Body of pancreas (tissue), 4 donors: Measurements from ENCODE around the gene PIP4P1. TPM values are rescaled to one million over a fixed set of nuclear protein-coding genes. Genes with fewer than 3 reads are reported as not detected.

ENCODE experiments used
- ATAC-seq: fragments of 150-250 bp; one replicate; pipeline ENCODE4 v1.9.1; 2016
- DNase-seq, 4 donors: peaks; one replicate each; pipeline ENCODE4 v3.0.0-alpha.2; 2019
- H3K27ac ChIP-seq, 4 donors: fragments of 200-600 bp; sonication (generic); 1 replicate in 3 of 4; 2 replicates in 1 of 4; pipeline versions ENCODE4 v1.5.1 to v1.6.1; 2016 to 2019; ENCODE audit warnings: mild to moderate bottlenecking in 1 of 4, mixed read lengths in 1 of 4, moderate library complexity in 1 of 4
- H3K27me3 ChIP-seq, 2 donors: fragments of 200-600 bp; sonication (generic); one replicate each; pipeline ENCODE4 v1.6.0; 2016; ENCODE audit warnings: mild to moderate bottlenecking in 1 of 2
- H3K36me3 ChIP-seq, 2 donors: fragments of 200-600 bp; sonication (generic); replicated peaks in 1 of 2; 2 replicates each; pipeline ENCODE4 v1.5.1; 2016; ENCODE audit warnings: low read depth in 2 of 2; ENCODE audit not compliant: insufficient read depth in 1 of 2
- H3K4me1 ChIP-seq: fragments of 200-600 bp; sonication (generic); one replicate; pipeline ENCODE4 v1.6.0; 2016
- H3K4me3 ChIP-seq, 2 donors: fragments of 200-600 bp; sonication (generic); 1 replicate in 1 of 2; 2 replicates in 1 of 2; pipeline ENCODE4 v1.5.1; 2016 to 2019
- H3K9me3 ChIP-seq, 3 donors: fragments of 200-600 bp; sonication (generic); 1 replicate in 2 of 3; 2 replicates in 1 of 3; pipeline ENCODE4 v1.5.1; 2016
- POLR2A ChIP-seq, 3 donors: fragments of 450-650 bp; IDR thresholded peaks; one replicate each; pipeline ENCODE4 v1.6.1; 2016; ENCODE audit warnings: antibody characterized with exemption in 3 of 3, mild to moderate bottlenecking in 2 of 3
- WGBS, 2 donors: methylation state at CpG; one replicate each; pipeline ENCODE4 v1.1.5; 2017; 5-methylcytosine and 5-hydroxymethylcytosine counted together
- intact Hi-C: fragments of 100-400 bp; cut with DNase I; formaldehyde crosslinking; loops from one replicate; pipeline ENCODE4 v1.15.1; 2023
- small RNA-seq: library from RNA; depleted of rRNA; stranded (forward); fragments of <200 nt; gene quantifications from one replicate; pipeline ENCODE3, GENCODE V24; 2016
- total RNA-seq, 2 donors: library from RNA; depleted of rRNA; stranded (reverse); fragments of >200 nt; gene quantifications; one replicate each; pipeline ENCODE4 v1.1.0, GENCODE V29; 2016
- TF ChIP-seq, protein P1 (sequence below), 7 experiments: fragments of 450-650 bp in 4 of 7; fragments of 200-600 bp in 3 of 7; sonication (generic) in 3 of 7; IDR thresholded peaks; one replicate each; pipeline ENCODE4 v1.5.1; 2016 to 2019; ENCODE audit warnings: antibody characterized with exemption in 7 of 7

PIP4P1 gene
- total RNA-seq, 2 donors from 2014 or later, result 12.2 to 12.5 TPM

- Histone ChIP-seq H3K9me3 (no peaks in the 10 kb centered on the region), H3K27ac (peak overlapping the region in 2 of 4 donors; percentile 95 to 96), H3K4me1 (peaks cover 26% of the 10 kb centered on the region), H3K27me3 (no peaks in the 10 kb centered on the region), H3K4me3 (peak overlapping the region in 1 of 2 donors; percentile 87), H3K36me3 (peaks cover 0 to 9% of the 10 kb centered on the region in 2 donors)
- no peak for TF ChIP-seq POLR2A (IDR thresholded peaks at IDR 0.05)
- TF ChIP-seq, protein P1, sequence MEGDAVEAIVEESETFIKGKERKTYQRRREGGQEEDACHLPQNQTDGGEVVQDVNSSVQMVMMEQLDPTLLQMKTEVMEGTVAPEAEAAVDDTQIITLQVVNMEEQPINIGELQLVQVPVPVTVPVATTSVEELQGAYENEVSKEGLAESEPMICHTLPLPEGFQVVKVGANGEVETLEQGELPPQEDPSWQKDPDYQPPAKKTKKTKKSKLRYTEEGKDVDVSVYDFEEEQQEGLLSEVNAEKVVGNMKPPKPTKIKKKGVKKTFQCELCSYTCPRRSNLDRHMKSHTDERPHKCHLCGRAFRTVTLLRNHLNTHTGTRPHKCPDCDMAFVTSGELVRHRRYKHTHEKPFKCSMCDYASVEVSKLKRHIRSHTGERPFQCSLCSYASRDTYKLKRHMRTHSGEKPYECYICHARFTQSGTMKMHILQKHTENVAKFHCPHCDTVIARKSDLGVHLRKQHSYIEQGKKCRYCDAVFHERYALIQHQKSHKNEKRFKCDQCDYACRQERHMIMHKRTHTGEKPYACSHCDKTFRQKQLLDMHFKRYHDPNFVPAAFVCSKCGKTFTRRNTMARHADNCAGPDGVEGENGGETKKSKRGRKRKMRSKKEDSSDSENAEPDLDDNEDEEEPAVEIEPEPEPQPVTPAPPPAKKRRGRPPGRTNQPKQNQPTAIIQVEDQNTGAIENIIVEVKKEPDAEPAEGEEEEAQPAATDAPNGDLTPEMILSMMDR (IDR thresholded peaks at IDR 0.05), result no peak
- 3 to 4% methylated on average over 7 of the region's 7 CpGs for WGBS, 2 donors
- DNase-seq (no peak), ATAC-seq (no peak)
- intact Hi-C loops, result no loop called here
These were observed 48.8 kb downstream of the PIP4P1 start for GRCh38 chr14:20412411-20412810.

DNA sequence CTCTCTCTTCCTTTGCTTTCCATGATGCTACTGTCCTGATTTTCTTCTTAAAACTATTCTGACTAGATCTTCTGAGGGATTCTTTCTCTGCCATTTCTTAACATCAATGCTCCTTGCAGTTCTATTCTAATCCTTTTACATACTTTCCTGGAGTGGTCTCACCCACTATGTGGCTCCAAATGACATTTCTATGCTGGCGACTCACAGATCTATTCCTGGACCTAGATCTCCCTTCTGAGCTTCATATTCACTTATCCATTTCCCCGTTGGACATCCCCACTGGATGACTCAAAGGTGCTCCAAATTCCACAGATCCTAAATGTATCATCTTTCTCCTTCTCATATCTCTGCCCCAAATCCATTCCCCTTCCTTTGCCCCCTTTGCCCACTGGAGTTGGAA lies 52.0 kb downstream of the PIP4P1 start:
- no peak for ATAC-seq
- Histone ChIP-seq H3K36me3 (peaks cover 0 to 22% of the 10 kb centered on the region in 2 donors), H3K9me3 (no peaks in the 10 kb centered on the region), H3K27ac (no peak overlapping the region), H3K4me1 (peaks cover 16% of the 10 kb centered on the region), H3K27me3 (no peaks in the 10 kb centered on the region), H3K4me3 (no peak overlapping the region)
- WGBS, 2 donors, result 82 to 89% methylated on average over 2 of the region's 2 CpGs
- TF ChIP-seq, protein P1 (IDR thresholded peaks at IDR 0.05), result no peak
- no peak for TF ChIP-seq POLR2A (IDR thresholded peaks at IDR 0.05)
- intact Hi-C loops, result no loop called here
- no peak for DNase-seq

Small RNAs within 50 kb of the gene (small RNA-seq; reads per million reads assigned to genes)
- 0.52 reads per million, percentile 4 among the genes with 10 or more reads in this experiment for gene RNA5SP382

Other genes starting within 250 kb of the PIP4P1 start
- gene OR11H6, start 237.7 kb downstream of the PIP4P1 start, total RNA-seq, result not detected
- not detected for gene OR11H7, start 232.5 kb downstream of the PIP4P1 start, total RNA-seq
- gene OR11H4, start 222.1 kb downstream of the PIP4P1 start, total RNA-seq, result not detected
- gene TTC5, start 155.5 kb downstream of the PIP4P1 start, total RNA-seq, result 10 to 100 TPM; 12.5 to 16.6 TPM
- 10 to 100 TPM; 17.1 to 66.9 TPM for gene CCNB1IP1, start 128.2 kb downstream of the PIP4P1 start, total RNA-seq
- gene PARP2, start 117.8 kb downstream of the PIP4P1 start, total RNA-seq, result 10 to 100 TPM in 1 of 2 donors, 1 to 10 TPM in 1; 5.6 to 11.7 TPM
- gene TEP1, start 47.9 kb downstream of the PIP4P1 start, total RNA-seq, result 10 to 100 TPM; 32.3 to 35.3 TPM
- under 1 TPM in 1 of 2 donors, not detected in 1; 0.26 TPM for gene KLHL33, start 25.3 kb downstream of the PIP4P1 start, total RNA-seq
- 10 to 100 TPM; 36.1 to 53.4 TPM for gene OSGEP, start 6.6 kb downstream of the PIP4P1 start, total RNA-seq
- gene APEX1, start 6.2 kb downstream of the PIP4P1 start, total RNA-seq, result 100 to 1,000 TPM in 1 of 2 donors, 10 to 100 TPM in 1; 86.7 to 101 TPM
- 10 to 100 TPM; 20.4 to 24.9 TPM for gene PNP, start 8.0 kb upstream of the PIP4P1 start, total RNA-seq
- gene RNASE10, start 44.1 kb upstream of the PIP4P1 start, total RNA-seq, result 1 to 10 TPM in 1 of 2 donors, not detected in 1; 4.3 TPM
- gene RNASE9, start 99.6 kb upstream of the PIP4P1 start, total RNA-seq, result not detected
- gene RNASE11, start 126.6 kb upstream of the PIP4P1 start, total RNA-seq, result not detected
- gene RNASE12, start 129.9 kb upstream of the PIP4P1 start, total RNA-seq, result not detected
- gene OR6S1, start 180.3 kb upstream of the PIP4P1 start, total RNA-seq, result not detected
- 10 to 100 TPM; 41.8 to 47.5 TPM for gene RNASE4, start 223.1 kb upstream of the PIP4P1 start, total RNA-seq
- gene ANG, start 227.3 kb upstream of the PIP4P1 start, total RNA-seq, result 10 to 100 TPM; 24.1 to 28.0 TPM